H1 (cell line): ENCODE results near the gene GAB2. TPM values are rescaled to one million over a fixed set of nuclear protein-coding genes. Genes with fewer than 3 reads are reported as not detected.

Experiments
- CTCF ChIA-PET: fragments of 300-600 bp; sonication (Branson Sonifier 250); formaldehyde crosslinking; loops from one replicate; lab custom pipeline; 2021; ENCODE audit not compliant: partially characterized antibody; lab: Charles Lee
- POLR2A ChIA-PET: fragments of 300-600 bp; sonication (Branson Sonifier 250); formaldehyde crosslinking; loops from one replicate; lab custom pipeline; 2021; ENCODE audit warnings: inconsistent platforms; ENCODE audit not compliant: partially characterized antibody; lab: Charles Lee
- DNase-seq, 2 experiments: peaks; one replicate each; pipeline versions ENCODE4 v3.0.0 to v3.0.0-alpha.2; 2010 to 2022; ENCODE audit warnings: low spot score in 2 of 2, low read depth in 1 of 2, mixed read lengths in 1 of 2
- FAIRE-seq: peaks from 2 replicates; lab custom pipeline; 2011; peaks lifted over from hg19 to GRCh38; lab: Jason Lieb, UNC
- H2AFZ ChIP-seq: 2 replicates; pipeline ENCODE4 v1.8.1; 2012; ENCODE audit warnings: low read length, inconsistent platforms
- H2AK5ac ChIP-seq: 2 replicates; pipeline ENCODE4 v1.6.1; 2013; ENCODE audit warnings: low read depth, low read length
- H2BK120ac ChIP-seq: replicated peaks from 2 replicates; pipeline ENCODE3; 2013; ENCODE audit warnings: low read depth, low read length, inconsistent platforms
- H2BK12ac ChIP-seq: 2 replicates; pipeline ENCODE4 v1.6.1; 2013; ENCODE audit warnings: low read depth, low read length
- H2BK15ac ChIP-seq: 2 replicates; pipeline ENCODE4 v1.6.1; 2013; ENCODE audit warnings: low read length
- H2BK20ac ChIP-seq: 2 replicates; pipeline ENCODE4 v1.6.1; 2013; ENCODE audit warnings: low read length
- H2BK5ac ChIP-seq: 2 replicates; pipeline ENCODE4 v1.6.1; 2013; ENCODE audit warnings: low read depth, low read length
- H3K14ac ChIP-seq: 2 replicates; pipeline ENCODE4 v1.6.1; 2013; ENCODE audit warnings: inconsistent platforms; ENCODE audit not compliant: insufficient read length
- H3K18ac ChIP-seq: 2 replicates; pipeline ENCODE4 v1.6.1; 2013; ENCODE audit warnings: low read length; ENCODE audit errors: extremely low read depth
- H3K23ac ChIP-seq: 2 replicates; pipeline ENCODE4 v1.6.1; 2013; ENCODE audit warnings: inconsistent platforms; ENCODE audit not compliant: insufficient read length
- H3K23me2 ChIP-seq: 2 replicates; pipeline ENCODE4 v1.6.1; 2013; ENCODE audit warnings: low read depth, low read length
- H3K27ac ChIP-seq: 2 replicates; pipeline ENCODE4 v1.6.1; 2011; ENCODE audit warnings: low read depth, low read length, inconsistent platforms
- H3K27me3 ChIP-seq, 4 experiments: replicated peaks in 1 of 4; 1 replicate in 1 of 4; 2 replicates in 3 of 4; pipeline versions ENCODE4 v1.6.1 to v1.8.1; 2011 to 2013; ENCODE audit warnings: low read length in 3 of 4, mild to moderate bottlenecking in 3 of 4, inconsistent platforms in 2 of 4, mixed read lengths in 2 of 4, moderate library complexity in 1 of 4; ENCODE audit not compliant: control insufficient read depth in 3 of 4, insufficient read depth in 3 of 4; ENCODE audit errors: extremely low read depth in 1 of 4
- H3K36me3 ChIP-seq, 4 experiments: 2 replicates each; pipeline versions ENCODE4 v1.6.1 to v1.8.1; 2011 to 2013; ENCODE audit warnings: mild to moderate bottlenecking in 4 of 4, low read length in 3 of 4, moderate library complexity in 2 of 4, control low read depth in 1 of 4, inconsistent platforms in 1 of 4; ENCODE audit not compliant: insufficient read depth in 4 of 4, control insufficient read depth in 2 of 4
- H3K4ac ChIP-seq: replicated peaks from 2 replicates; pipeline ENCODE3; 2013; ENCODE audit warnings: low read length, low read depth, mixed read lengths, inconsistent platforms; ENCODE audit not compliant: insufficient read length
- H3K4me1 ChIP-seq, 4 experiments: replicated peaks in 1 of 4; 1 replicate in 1 of 4; 2 replicates in 3 of 4; pipeline versions ENCODE4 v1.6.1 to v1.8.1; 2011 to 2013; ENCODE audit warnings: low read length in 3 of 4, inconsistent platforms in 2 of 4, mixed read lengths in 1 of 4; ENCODE audit not compliant: insufficient read depth in 4 of 4, control insufficient read depth in 3 of 4
- H3K4me2 ChIP-seq, 2 experiments: 2 replicates each; pipeline versions ENCODE4 v1.6.1 to v1.8.1; 2011 to 2013; ENCODE audit warnings: low read depth in 2 of 2, low read length in 2 of 2, control low read depth in 1 of 2, inconsistent platforms in 1 of 2, mild to moderate bottlenecking in 1 of 2; ENCODE audit not compliant: insufficient read depth in 1 of 2
- H3K4me3 ChIP-seq, 4 experiments: fragments of 200-600, 300-600 bp in 1 of 4; sonication (generic), shearing (Covaris generic), sonication (Bioruptor Twin) in 1 of 4; 2 replicates each; pipeline versions ENCODE4 v1.5.1 to v1.8.1; 2011 to 2016; ENCODE audit warnings: low read length in 4 of 4, low read depth in 3 of 4, control low read depth in 2 of 4, inconsistent platforms in 2 of 4, mild to moderate bottlenecking in 2 of 4, mixed read lengths in 1 of 4, moderate library complexity in 1 of 4; ENCODE audit not compliant: insufficient read depth in 2 of 4; ENCODE audit errors: extremely low read depth in 1 of 4
- H3K56ac ChIP-seq: replicated peaks from 2 replicates; pipeline ENCODE3; 2013; ENCODE audit warnings: low read depth, mild to moderate bottlenecking, mixed read lengths, low read length, inconsistent platforms; ENCODE audit not compliant: insufficient read length
- H3K79me1 ChIP-seq: 2 replicates; pipeline ENCODE4 v1.6.1; 2013; ENCODE audit warnings: low read depth, low read length, control low read depth
- H3K79me2 ChIP-seq, 2 experiments: 2 replicates each; pipeline versions ENCODE4 v1.6.1 to v1.8.1; 2012 to 2013; ENCODE audit warnings: low read length in 2 of 2, mild to moderate bottlenecking in 2 of 2, inconsistent platforms in 1 of 2; ENCODE audit not compliant: insufficient read depth in 2 of 2, control insufficient read depth in 1 of 2
- H3K9ac ChIP-seq, 4 experiments: replicated peaks in 1 of 4; 1 replicate in 1 of 4; 2 replicates in 3 of 4; pipeline versions ENCODE4 v1.6.1 to v1.8.1; 2011 to 2013; ENCODE audit warnings: low read depth in 3 of 4, low read length in 3 of 4, control low read depth in 2 of 4, mild to moderate bottlenecking in 2 of 4, moderate library complexity in 2 of 4, inconsistent platforms in 1 of 4; ENCODE audit errors: extremely low read depth in 1 of 4
- H3K9me3 ChIP-seq, 2 experiments: 2 replicates each; pipeline versions ENCODE4 v1.6.1 to v1.8.1; 2012 to 2013; ENCODE audit warnings: mild to moderate bottlenecking in 2 of 2, moderate library complexity in 2 of 2, control low read depth in 1 of 2, inconsistent platforms in 1 of 2, low read depth in 1 of 2, low read length in 1 of 2, mixed read lengths in 1 of 2; ENCODE audit not compliant: insufficient read depth in 2 of 2
- H4K20me1 ChIP-seq, 2 experiments: replicated peaks in 1 of 2; 2 replicates each; pipeline versions ENCODE3 to v1.8.1; 2011 to 2013; ENCODE audit warnings: inconsistent platforms in 2 of 2, low read length in 2 of 2, mild to moderate bottlenecking in 1 of 2; ENCODE audit not compliant: insufficient read depth in 2 of 2, control insufficient read depth in 1 of 2
- H4K5ac ChIP-seq: 2 replicates; pipeline ENCODE4 v1.6.1; 2013; ENCODE audit warnings: low read length, low read depth, mixed read lengths, inconsistent platforms; ENCODE audit not compliant: insufficient read length
- H4K8ac ChIP-seq: 2 replicates; pipeline ENCODE4 v1.8.0; 2013; ENCODE audit warnings: mild to moderate bottlenecking, moderate library complexity, low read length, inconsistent platforms; ENCODE audit not compliant: insufficient read depth; ENCODE audit errors: extremely low read depth
- H4K91ac ChIP-seq: replicated peaks from 2 replicates; pipeline ENCODE3; 2013; ENCODE audit warnings: low read length, mixed read lengths, inconsistent platforms; ENCODE audit not compliant: insufficient read length
- EZH2 ChIP-seq: fragments of 200-600 bp; sonication (generic); IDR thresholded peaks from 2 replicates; pipeline ENCODE4 v1.7.1; 2012; ENCODE audit warnings: low read depth, mild to moderate bottlenecking, moderate library complexity, low read length, inconsistent platforms; ENCODE audit not compliant: severe bottlenecking
- HDAC6 ChIP-seq: IDR thresholded peaks from one replicate; pipeline ENCODE4 v1.7.1; 2012; ENCODE audit warnings: low read depth, mild to moderate bottlenecking, inconsistent platforms, low read length, moderate library complexity
- RFX5 ChIP-seq: IDR thresholded peaks from 2 replicates; pipeline ENCODE4 v1.6.1; 2011; ENCODE audit warnings: low read depth, low read length, improper control_type of control experiment, borderline replicate concordance
- SP2 ChIP-seq: IDR thresholded peaks from 2 replicates; pipeline ENCODE4 v1.6.1; 2012; ENCODE audit warnings: mild to moderate bottlenecking, low read length, inconsistent platforms
- WGBS, 2 experiments: shearing (Covaris generic) in 1 of 2; methylation state at CpG; one replicate each; pipeline versions ENCODE4 v1.1.6 to v1.1.7; 2013 to 2015; ENCODE audit warnings: low lambda C conversion rate in 2 of 2, mixed read lengths in 2 of 2, inconsistent platforms in 1 of 2, low coverage in 1 of 2, missing lambda C conversion rate in 1 of 2; ENCODE audit not compliant: insufficient replicate concordance in 2 of 2, insufficient coverage in 1 of 2, insufficient read length in 1 of 2; ENCODE audit errors: extremely low coverage in 1 of 2, missing lambda C conversion rate in 1 of 2; 5-methylcytosine and 5-hydroxymethylcytosine counted together
- polyA plus RNA-seq, 7 experiments: library from polyadenylated mRNA; depleted of rRNA in 3 of 7; stranded (reverse) in 5 of 7; unstranded in 2 of 7; fragments of >200 nt in 5 of 7; fragments of 200-250 nt in 2 of 7; gene quantifications; 1 replicate in 5 of 7; 2 replicates in 1 of 7; 4 replicates in 1 of 7; pipeline versions ENCODE4 v1.2.1 to v1.2.3, GENCODE V29; 2011 to 2013; ENCODE audit warnings: missing spikeins in 2 of 7, mixed read lengths in 2 of 7
- total RNA-seq: library from RNA; stranded (reverse); fragmentation: NEBNext Ultra II Directional; extraction: Animal tissue kit (Norgen Biotek cat#: 25700); gene quantifications from 2 replicates; pipeline ENCODE4 v1.2.1, GENCODE V29; 2021

GAB2 gene
- total and polyA plus RNA-seq, 2 of the 8 experiments (the other 6 are each of a cell fraction or from before 2014, with no cell fraction given) = 6.3 to 14.0 TPM

GRCh38 chr11:78216021-78216420 lies 201.6 kb downstream of the GAB2 start:
- Histone ChIP-seq H3K9ac (no peak overlapping the region), H4K20me1 (no peaks in the 10 kb centered on the region), H2AK5ac (no peak overlapping the region), H3K36me3 (peaks cover 0 to 2% (median 0%) of the 10 kb centered on the region in 4 experiments; a peak in 3 of 8 replicates), H2BK120ac (no peak overlapping the region), H3K56ac (no peak overlapping the region), H4K8ac (no peak overlapping the region), H3K79me2 (no peaks in the 10 kb centered on the region), H2BK12ac (no peak overlapping the region), H3K14ac (no peak overlapping the region), H3K4me3 (no peak overlapping the region), H3K27me3 (no peaks in the 10 kb centered on the region), H3K4ac (no peak overlapping the region), H3K23me2 (no peaks in the 10 kb centered on the region), H2BK15ac (no peak overlapping the region), H3K27ac (no peak overlapping the region), H3K4me2 (no peak overlapping the region), H2AFZ (no peak overlapping the region), H2BK5ac (no peak overlapping the region), H4K91ac (no peak overlapping the region), H3K18ac (no peak overlapping the region), H2BK20ac (no peak overlapping the region), H3K79me1 (0 out of 2 replicates have a peak, but pooled peaks cover 2% of the 10 kb centered on the region), H3K4me1 (no peaks in the 10 kb centered on the region), H3K9me3 (no peaks in the 10 kb centered on the region), H3K23ac (no peak overlapping the region), H4K5ac (no peak overlapping the region)
- DNase-seq = no peak
- FAIRE-seq = no peak
- ChIA-PET CTCF (interaction anchor here (1.0 to 6.7 kb wide), 3 partner anchors 13 to 349 kb away, joined by 3 to 38 read pairs (median 4); no protein-coding TSS in a partner anchor), POLR2A (interaction anchor here (0.6 to 1.7 kb wide), 2 partner anchors 9 to 13 kb away, joined by 3 to 8 read pairs; no protein-coding TSS in a partner anchor)
- WGBS, 2 experiments = 94% methylated on average over 3 of the region's 3 CpGs; no CpG with 5 or more reads in 1 of the 2 experiments
- TF ChIP-seq EZH2 (no peak), RFX5 (no peak), SP2 (no peak), HDAC6 (no peak)
